HG02981 (cell line): ENCODE measurements around the gene BTK.

ENCODE experiments used
- ATAC-seq: cut with Tn5 transposase; IDR thresholded peaks from one replicate; pipeline ENCODE4 v1.9.1; 2021; ENCODE audit warnings: mild to moderate bottlenecking, moderate library complexity; ENCODE audit not compliant: unreplicated experiment

The BTK gene

DNA sequence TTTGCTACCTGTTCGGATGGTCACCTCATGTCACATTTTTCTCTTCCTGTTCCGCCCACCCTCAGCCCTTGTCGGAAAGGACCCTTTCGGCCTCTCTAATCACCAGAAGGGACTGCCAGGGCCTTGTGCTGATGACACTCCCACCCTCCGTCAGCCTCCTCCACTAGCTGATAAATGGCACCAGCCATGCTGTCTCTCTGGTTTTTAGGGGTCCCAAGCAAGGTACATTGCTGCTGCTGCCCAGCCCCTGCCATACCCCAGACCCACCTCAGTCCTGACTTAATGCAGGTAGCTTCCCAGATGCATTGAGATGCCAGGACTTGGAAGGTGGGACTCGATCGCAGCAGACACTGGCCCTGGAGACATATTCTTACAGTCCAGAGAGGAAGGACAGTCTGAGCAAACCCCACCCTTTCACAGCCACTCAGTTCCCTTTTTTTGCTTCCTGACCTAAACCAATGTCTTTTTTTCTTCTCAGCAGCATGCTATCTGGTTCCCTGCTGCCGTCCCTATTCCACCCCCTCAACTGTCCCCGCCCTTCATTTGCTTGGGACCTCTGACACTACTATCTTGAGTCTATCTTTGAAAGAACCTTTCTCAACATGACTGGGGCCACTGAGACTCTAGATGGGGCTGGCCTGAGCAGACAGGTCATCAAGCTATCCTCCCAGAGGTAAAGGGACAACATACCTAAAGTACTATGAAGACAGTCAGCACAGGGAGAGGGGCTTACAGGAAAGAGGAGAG, at the start of gene BTK:
Gene BTK, minus strand, starts transcription at position 397 of the 747 bp plus-strand sequence. CDS start 10,907 bp downstream, outside the sequence.
- peak; percentile 58 for ATAC-seq

DNA sequence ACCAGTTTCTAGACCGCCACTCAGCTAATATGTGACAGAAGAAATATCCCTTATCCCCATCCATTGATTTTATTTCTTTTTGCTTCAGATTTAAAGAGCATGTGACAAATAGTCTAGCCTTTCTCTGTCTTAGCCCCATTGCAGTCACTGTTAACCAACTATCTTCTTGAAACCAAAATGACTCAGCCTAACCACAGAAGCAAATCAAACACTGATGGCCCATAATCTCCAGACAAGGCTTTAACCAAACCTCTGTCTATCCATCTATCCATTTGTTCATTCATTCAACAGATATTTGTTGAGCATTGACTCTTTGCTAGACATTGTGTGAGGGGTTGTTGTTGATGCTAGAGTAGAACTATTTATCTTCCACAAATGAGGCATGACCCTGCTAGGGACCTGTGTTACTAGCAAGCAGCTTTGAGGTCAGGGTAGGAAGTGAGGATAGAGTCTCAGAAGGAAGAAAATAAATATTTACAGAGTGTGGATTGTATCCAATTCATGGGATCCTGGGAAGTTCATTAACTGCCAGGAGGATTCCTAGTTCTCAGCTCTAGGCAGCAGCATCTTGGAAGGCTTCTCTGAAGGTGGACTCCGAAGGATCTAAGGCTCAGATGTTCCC, 44.6 kb upstream of the BTK start:
- peak; percentile 93 for ATAC-seq

DNA sequence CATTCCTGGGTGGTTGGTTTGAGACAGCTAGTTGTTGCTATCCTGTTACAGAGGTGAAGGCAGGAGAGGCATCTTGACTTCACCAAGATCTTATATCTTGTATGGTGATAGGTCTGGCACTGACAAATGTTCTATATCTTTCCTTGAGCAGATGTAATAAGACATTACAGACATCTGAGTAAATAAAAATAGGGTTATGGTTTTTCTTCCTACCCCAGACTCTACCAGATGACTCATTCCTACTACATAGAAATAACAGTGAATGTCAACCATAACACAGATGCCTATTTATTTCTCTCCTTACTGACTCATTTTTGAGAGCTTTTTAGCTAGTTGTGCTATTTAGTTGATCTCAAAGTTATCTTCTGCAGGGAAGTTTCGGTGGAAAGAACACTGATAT, 43.9 kb upstream of the BTK start:
- peak; percentile 57 for ATAC-seq

DNA sequence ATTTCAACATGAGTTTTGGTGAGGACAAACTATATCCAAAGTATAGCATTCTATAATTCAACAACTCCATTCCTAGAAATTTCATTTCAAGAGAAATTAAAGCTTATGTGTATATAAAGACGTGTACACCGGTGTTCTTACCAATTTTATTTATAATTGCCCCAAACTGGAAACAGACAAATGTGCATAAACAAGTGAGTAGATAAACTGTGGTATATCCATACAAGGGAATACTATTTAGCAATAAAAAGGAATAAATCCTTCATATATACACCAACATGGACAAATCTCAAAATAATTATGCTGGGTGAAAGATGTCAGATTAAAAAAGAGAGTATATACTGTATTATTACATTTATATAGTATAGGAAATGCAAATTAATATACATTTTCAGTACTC, 42.0 kb upstream of the BTK start:
- ATAC-seq, result no peak

DNA sequence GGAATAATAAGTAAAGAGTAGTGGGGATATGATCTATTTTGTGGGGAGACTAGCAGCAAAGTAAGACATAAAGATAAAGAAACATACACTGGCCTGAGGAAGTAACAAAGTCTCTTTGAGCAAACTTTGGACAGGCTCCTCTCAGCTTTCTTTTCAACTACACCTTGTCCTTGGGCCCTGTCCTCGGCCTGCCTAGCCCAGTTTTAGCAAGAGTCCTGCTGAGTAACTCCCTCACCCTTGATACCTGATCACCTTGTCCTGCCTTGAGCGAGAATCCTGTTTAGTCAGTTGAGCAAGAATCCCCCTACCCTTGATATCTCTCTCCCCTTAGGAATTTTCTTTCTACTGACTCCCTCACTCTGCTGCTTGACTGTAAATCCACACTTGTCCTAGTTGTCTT, 33.5 kb upstream of the BTK start:
- ATAC-seq, result no peak

DNA sequence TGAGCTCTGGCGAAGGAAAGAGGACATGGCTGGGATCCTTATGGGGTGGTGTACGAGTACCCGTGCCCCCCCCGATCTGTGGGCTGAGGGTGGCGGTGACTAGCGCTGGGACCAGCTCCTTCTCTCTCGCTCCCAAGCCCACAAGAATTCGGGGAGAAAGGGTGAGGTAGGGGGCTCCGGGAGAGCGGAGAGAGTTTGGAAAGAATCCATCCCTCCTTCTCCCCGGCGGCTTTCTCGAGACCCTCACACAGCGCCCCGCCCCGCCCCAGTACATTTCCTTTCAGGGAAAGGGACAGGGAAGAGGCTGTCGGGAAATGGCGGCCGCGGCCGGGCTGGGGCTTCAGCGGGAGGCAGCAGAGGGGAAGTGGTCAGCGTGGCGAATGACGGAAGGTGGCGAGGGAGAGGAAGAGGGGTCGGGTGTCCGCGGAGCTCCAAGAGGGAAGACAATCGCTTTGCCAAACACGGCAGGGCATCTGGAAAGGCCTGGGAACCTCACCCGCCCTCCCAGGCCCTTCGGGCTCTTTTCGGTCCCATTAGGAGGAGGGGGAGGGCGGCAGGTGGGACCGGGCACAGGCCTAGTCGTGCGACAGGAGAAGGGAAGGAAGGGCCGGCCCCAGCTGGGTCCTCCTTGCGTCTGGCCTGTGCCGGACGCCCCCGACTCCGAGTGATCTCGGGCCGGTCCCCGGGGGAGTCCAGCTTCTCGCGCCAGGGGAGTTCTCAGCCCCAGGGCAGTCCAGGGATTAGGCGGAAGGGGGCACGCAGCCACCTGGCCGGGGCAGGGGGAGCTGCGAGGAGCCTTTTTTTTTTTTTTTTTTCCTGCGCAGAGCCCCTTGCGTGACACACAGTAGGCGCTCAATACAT, 32.2 kb upstream of the BTK start:
- peak; percentile 42 for ATAC-seq

DNA sequence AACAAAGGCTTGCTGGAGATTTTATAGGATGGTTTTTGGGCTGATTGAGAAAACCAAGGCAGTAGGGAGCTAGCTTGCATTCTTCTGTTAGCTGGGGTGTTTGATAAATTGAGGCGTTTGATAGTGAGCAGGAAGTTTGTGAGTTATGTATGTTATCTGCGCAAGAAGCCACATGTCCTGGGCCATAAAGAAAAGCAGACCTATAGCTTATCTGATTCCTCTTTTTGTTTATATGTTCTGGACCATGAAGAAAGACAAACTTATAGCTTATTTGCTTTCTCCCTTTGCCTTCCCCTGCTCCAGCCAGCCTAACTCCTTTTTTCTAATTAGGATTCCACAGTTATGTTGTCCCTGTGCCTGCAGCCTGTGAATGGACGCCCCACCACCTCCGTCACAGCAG, 31.2 kb upstream of the BTK start:
- ATAC-seq, result no peak

DNA sequence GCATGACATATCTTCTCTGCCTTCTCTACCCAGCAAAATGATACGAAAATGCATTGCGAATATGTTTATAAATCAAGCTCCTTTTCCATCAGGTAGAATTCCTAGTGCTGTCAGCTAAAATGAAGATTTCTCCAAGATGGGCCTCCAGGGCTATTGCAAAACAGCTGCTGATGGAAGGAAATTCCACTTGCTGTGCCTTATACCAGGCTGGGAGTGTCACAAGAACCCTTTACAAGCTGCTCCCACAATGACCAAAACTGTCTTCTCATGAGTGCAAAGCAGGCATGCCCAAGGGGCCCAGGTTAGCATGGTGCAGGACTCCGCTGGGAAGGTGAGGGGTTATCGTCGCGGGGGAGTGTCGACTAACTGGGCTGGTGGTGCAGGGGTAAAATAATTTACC, 30.7 kb upstream of the BTK start:
- ATAC-seq, result no peak

DNA sequence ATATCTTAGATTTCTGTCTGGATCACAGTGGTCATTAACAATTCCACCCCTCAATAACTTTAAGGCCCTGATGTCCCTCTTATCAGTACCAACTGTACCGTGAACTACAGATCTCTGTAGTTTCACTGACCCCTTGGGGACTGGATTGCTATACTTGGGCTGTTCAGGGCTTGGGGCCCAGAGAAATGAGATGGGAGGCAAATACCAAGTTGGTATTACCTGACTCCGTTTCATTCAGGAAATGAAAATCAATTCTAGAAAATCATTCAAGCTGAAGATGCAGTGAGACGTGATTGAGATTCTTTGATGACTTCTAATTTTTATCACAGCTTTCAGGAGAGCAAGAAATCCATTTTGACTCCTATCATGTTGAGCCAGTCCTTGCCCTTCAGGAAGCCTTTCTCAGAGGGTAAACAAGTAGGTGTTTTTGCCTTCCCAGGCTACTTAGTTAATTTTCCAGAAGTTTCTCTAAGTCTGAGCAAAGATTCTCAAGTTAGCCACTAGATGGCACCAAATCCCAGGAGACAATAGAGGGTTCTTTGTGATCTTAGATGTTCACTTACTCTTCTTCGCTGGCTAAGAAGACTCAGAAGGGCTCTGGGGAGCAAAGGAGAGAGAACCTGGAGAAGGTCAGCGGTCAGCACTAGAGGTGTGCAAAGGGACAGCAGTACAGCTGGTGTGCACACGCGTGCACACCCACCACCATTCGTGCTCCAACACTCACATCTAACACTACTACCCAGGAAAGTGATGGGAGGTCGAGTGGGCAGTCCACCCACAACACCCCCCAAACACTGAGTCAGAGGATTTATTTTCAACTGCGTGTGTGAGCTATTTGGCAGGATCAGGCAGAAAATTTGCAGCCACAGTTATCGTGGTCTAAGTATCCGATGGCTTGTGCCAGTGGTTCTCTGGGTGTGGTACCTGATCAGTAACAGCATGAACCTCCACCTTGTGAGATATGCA, 29.5 kb upstream of the BTK start:
- ATAC-seq, result peak; percentile 49

DNA sequence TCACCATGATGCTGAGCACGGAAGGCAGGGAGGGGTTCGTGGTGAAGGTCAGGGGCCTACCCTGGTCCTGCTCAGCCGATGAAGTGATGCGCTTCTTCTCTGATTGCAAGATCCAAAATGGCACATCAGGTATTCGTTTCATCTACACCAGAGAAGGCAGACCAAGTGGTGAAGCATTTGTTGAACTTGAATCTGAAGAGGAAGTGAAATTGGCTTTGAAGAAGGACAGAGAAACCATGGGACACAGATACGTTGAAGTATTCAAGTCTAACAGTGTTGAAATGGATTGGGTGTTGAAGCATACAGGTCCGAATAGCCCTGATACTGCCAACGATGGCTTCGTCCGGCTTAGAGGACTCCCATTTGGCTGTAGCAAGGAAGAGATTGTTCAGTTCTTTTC, 26.0 kb upstream of the BTK start:
- ATAC-seq, result no peak

DNA sequence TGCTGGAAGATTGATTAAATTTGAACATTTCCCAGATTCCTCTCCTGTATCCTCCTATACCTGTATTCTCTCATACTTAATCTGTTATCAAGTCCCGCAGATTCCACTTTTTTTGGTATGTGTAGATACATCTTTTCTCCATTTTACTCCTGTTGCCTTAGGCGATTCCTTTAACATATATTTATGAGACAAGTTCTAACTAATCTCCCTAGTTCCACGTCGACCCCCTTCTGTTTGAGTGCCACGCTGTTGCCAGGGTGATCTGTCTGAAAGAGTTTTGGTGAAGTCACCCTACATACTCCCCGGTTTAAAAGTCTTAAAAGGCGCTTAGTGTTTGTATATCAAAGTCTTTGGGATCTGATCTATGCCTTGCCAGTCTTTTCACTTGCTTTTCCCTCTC, 24.5 kb upstream of the BTK start:
- ATAC-seq, result no peak

DNA sequence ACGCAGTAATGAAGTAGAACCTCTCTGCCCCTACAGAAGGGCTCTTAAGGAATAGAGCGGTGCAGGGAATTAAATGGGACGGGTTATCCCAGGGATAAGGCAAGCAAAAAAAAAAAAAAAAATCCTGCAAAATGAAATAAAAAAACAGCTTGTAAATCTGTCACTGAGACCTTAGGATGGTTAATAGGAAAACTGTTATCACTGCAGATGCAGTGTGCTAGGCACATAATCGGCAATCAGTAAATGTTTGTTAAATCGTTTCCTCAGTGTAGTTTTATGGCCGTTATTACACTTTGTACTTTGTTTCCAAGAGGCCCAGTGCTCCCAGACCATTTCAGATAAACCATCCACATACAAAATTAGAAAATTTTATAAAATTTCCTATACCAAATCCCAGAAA, 23.1 kb upstream of the BTK start:
- no peak for ATAC-seq

DNA sequence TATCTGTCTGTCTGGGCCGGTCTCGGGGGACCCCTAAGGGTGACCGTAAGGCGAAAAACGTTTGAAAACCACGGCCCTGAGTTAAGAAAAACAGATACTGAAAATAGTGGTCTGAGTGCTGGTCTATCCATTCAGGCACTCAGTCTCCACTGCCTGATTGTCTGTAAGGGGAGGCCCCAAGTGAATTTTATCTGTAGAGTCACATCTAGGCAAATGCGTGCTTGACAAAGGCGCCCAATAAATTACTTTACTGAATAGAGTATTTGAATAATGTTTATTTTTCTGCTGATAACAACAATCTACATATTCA, 22.5 kb upstream of the BTK start:
- ATAC-seq, result no peak

DNA sequence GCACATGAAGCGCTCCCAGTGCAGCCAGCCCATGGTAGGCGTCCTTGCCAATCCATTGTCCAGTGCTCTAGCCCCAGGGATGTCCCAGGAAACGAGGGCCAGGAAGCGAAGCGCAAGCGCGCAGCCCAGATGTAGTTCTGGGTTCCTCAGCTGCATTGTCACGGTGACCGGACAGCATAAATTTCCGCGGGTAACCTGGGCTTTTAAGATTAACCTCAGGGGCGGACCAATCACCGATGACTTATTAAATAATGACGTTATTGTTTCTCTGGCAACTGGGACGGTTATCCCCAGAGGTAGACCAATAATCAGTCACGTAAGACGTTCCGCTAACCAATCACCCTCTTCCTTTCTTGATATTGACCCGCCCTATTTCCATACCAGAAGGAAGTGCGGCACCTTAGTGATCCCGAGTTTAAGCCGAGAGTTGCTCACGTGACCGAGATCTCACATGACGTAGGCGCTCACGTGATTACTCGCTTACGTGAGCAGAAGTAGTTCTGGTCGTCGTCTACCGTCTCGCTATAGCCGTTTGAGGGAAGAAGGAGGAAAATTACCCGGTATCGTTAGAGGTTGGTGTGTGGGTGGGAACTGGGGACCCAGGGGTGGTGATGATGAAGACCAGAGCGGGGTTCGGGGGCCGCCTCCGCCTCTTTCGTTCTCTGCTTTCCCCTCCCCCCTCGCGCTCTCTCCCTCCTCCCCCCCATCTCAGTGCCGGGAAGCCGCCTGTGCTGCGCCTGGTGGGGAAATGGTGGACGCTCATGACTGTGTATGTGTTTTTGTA, 21.9 kb upstream of the BTK start, which contains the start of the genes GLA and HNRNPH2:
Gene GLA, minus strand, starts transcription at position 178 of the 784 bp plus-strand sequence. Its CDS starts 22 bp downstream, at position 156.
Gene HNRNPH2, plus strand, starts transcription at position 475 of the 784 bp plus-strand sequence. CDS start 3,767 bp downstream, outside the sequence.
- peak; percentile 90 for ATAC-seq

DNA sequence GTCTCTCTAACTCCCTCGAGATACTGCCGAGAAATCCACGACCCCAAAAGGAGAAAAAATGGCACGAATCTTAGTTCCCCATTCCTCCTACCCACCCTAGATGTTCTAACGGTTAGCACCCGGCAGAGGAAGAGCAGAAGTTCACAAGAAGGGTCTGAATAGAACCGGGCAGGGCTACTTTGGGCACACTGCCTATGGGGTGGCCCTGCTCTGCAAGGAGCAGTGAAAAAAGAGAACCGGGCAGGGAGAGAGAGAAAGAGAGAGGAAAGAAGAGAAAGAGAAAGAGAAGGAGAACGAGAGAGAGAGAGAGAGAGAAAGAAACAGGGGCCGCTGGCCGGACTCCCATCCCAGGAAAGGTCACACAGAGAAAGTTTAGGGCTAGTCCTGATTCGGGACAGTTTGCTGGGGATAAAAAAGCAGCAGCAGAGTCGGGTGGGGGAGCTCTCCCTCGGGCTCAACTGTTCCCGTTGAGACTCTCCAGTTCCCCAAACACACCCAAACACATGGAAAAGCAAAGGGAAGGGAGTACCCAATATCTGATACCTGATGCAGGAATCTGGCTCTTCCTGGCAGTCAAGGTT, 21.3 kb upstream of the BTK start:
- no peak for ATAC-seq

DNA sequence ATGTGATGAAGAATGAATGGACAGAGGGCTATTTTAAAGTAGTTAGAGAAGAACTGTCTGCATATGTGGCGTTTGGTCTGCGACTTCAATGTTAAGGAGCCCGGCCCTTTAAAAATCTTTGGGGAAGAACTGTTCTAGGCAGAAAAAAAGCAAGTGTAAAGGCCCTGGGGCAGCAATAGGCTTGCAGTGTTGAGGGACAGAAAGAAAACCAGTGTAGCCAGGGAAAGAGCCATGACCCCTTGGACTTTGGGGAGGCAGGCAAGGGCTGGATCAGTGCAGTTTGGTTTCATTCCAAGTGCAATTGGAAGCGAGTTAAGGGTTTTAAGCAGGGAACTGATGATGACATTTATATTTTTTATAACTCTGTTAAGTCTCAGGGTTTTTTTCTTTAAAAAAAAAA, 13.8 kb upstream of the BTK start:
- ATAC-seq, result no peak

DNA sequence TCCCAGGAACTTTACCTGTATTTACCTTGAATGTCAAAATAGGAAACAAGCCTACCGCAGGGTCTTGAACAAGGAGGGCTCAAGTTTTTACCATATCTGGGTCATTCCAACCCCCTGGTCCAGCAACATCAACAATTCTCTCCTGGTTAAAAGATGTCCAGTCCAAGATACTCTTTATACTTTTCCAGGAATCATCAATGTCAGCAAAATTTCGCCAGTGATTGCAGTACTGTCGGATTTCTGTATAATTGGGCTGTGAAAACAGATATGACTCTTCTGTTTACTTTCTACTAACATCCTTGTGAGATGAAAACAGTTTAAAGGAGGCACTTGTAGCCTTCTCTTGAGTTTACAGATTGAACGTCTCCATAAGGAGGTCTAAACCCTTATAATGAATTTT, 12.7 kb upstream of the BTK start:
- no peak for ATAC-seq

DNA sequence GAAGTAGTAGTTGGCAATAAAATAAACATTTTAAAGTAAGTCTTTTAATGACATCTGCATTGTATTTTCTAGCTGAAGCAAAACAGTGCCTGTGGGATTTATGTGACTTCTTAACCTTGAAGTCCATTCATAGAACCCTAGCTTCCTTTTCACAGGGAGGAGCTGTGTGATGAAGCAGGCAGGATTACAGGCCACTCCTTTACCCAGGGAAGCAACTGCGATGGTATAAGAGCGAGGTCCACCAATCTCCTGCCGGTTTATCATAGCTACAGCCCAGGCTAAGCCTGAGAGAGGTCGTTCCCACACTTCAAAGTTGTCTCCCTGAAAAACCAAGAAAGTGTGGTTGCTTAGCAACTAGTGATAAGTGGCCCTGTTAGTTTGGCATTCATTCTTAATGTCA, 11.8 kb upstream of the BTK start:
- ATAC-seq, result no peak

DNA sequence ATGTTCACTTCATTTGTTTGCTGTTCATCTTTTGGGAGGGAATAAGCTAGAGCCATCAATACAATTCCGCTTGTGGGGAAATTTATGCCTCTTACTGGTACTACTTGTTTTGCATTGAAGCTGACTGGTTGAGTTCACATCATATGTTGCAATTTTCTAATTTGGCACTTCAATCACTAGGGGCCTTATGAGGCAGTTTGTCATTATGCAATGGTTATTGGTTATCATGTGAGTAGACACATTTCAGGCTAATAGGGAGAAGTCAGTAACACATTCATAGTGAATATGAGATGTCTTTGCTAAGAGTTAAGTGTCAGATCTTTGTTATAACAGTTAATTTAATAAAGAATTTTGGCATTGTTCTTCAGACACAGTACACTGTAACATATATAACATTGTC, 9.8 kb upstream of the BTK start:
- no peak for ATAC-seq
